Measurements from ENCODE around the gene GAD1.

The GAD1 gene

DNA sequence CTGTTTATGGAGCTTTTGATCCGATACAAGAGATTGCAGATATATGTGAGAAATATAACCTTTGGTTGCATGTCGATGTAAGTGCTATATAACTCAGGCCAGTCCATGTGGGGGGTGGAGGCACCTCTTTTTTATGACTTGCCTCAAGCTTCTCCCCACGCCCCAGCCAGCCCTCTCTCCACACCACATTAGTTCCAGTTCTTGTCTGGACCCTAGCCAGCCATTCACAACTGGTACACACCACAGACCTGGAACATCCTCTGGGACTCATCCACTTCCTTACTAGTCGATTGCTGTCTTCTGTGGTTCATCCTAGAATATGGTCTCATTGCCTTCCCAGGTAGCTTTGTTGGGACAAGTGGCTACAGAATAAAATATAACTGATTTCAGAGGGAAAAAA is 31.0 kb downstream of the GAD1 start:
- Histone ChIP-seq H3K9me3 (replicated peaks in 1 of 11) (peaks cover 0 to 6% (median 0%) of the 10 kb centered on the region in 11 experiments; a peak in 1 of 22 replicates), H3K9ac (no peak overlapping the region), H3K4me2 (no peak overlapping the region), H3K27me3 (peaks cover 0 to 21% (median 0%) of the 10 kb centered on the region in 11 experiments; a peak in 3 of 22 replicates), H3K36me3 (no peaks in the 10 kb centered on the region), H3K4me3 (no peak overlapping the region), H3K27ac (no peak overlapping the region), H4K20me1 (no peaks in the 10 kb centered on the region), H3K4me1 (peaks cover 10 to 22% (median 16%) of the 10 kb centered on the region in 10 experiments)
- no peak for TF ChIP-seq Cebpa-rat (IDR thresholded peaks at IDR 0.05)

DNA sequence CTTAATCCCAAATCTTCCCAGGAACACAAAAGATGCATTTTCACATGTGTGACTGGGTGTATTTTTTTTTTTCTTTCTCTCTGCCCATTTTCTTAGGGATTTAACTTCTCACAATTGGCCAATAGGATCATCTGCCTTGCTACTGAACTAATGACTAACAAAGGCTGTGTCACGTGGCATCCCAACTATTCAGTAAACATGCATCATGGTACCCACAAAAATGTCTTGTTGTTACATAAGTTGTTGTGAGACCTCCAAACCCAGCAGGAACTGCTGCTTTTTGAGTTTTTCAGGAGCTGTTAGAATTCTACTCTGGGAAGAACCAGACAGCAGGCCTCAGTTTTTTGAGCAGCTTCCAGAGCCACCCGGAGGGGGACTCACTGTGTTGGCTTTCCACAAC is 31.9 kb downstream of the GAD1 start:
- no peak for TF ChIP-seq Cebpa-rat (IDR thresholded peaks at IDR 0.05)
- Histone ChIP-seq H4K20me1 (no peaks in the 10 kb centered on the region), H3K36me3 (no peaks in the 10 kb centered on the region)

DNA sequence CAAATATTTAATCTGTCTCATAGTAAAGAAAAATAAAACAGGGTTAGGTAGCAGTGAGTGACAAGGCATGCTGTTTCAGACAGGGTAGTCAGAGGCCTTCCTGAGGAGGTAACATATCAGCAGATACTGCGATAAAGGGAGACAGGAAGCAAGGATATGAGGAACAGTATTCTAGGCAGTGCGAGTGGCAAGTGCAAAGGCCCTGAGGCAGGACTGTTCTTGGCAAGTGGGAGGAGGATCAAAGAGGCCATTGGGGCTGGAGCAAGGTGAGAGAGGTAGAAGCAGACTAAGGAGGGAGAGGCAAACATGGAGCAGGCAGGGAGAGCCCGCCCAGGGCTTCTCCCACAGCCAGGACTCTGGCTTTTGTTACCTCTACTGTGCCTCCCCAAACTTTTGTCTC is 33.6 kb downstream of the GAD1 start:
- H3K27me3 ChIP-seq: 0 out of 22 replicates have a peak, but pooled peaks cover 0 to 4% (median 0%) of the 10 kb centered on the region in 11 experiments
- no peak overlapping the region for H3K4me3 ChIP-seq
- no peak for TF ChIP-seq Cebpa-rat (IDR thresholded peaks at IDR 0.05)
- H4K20me1 ChIP-seq: no peaks in the 10 kb centered on the region
- no peaks in the 10 kb centered on the region for H3K4me1 ChIP-seq
- no peaks in the 10 kb centered on the region for H3K36me3 ChIP-seq
- no peak overlapping the region for H3K9ac ChIP-seq
- H3K27ac ChIP-seq: no peak overlapping the region
- no peak overlapping the region for H3K4me2 ChIP-seq
- H3K9me3 ChIP-seq (replicated peaks in 1 of 11): peaks cover 0 to 6% (median 0%) of the 10 kb centered on the region in 11 experiments; a peak in 1 of 22 replicates

More for the DNA sequence above, 31.9 kb downstream of the GAD1 start:
- H3K4me3 ChIP-seq: no peak overlapping the region
- H3K4me2 ChIP-seq: no peak overlapping the region
- H3K9me3 ChIP-seq (replicated peaks in 1 of 11): peaks cover 0 to 6% (median 0%) of the 10 kb centered on the region in 11 experiments; a peak in 1 of 22 replicates
- peaks cover 0 to 15% (median 0%) of the 10 kb centered on the region in 11 experiments; a peak in 2 of 22 replicates for H3K27me3 ChIP-seq
- H3K27ac ChIP-seq: no peak overlapping the region
- H3K9ac ChIP-seq: no peak overlapping the region
- peaks cover 8 to 14% (median 9%) of the 10 kb centered on the region in 10 experiments for H3K4me1 ChIP-seq

DNA sequence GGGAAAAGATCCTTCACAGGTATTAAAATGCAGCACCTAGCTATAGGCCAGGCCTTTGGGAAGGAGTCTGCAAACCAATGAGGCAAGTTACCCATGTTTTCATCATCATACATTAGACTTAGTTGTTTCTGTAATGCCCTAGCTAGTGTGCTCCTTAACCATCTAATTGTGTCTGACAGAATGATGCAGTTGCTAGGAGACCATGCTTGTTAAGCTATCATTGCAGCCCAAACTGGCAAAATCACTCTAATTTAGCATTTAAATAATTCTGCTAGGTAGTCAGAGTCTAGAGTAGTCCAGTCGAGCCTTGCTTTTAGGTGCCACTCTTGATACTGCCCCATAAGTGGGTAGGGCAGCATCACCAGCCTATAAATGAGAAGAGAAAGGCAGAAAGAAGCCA is 34.9 kb downstream of the GAD1 start:
- Histone ChIP-seq H3K4me1 (no peaks in the 10 kb centered on the region), H3K27ac (no peak overlapping the region), H3K4me2 (no peak overlapping the region), H3K36me3 (no peaks in the 10 kb centered on the region), H3K9me3 (replicated peaks in 1 of 11) (0 out of 22 replicates have a peak, but pooled peaks cover 0 to 6% (median 0%) of the 10 kb centered on the region in 11 experiments), H3K4me3 (no peak overlapping the region), H3K9ac (no peak overlapping the region), H3K27me3 (no peaks in the 10 kb centered on the region), H4K20me1 (no peaks in the 10 kb centered on the region)
- no peak for TF ChIP-seq Cebpa-rat (IDR thresholded peaks at IDR 0.05)

GRCh38 chr2:170856066-170856465 is 39.4 kb downstream of the GAD1 start:
- H3K4me1 ChIP-seq: no peaks in the 10 kb centered on the region
- no peaks in the 10 kb centered on the region for H3K9me3 ChIP-seq (replicated peaks in 1 of 11)
- H3K4me3 ChIP-seq: no peak overlapping the region
- no peak overlapping the region for H3K4me2 ChIP-seq
- H3K27ac ChIP-seq: no peak overlapping the region
- H3K27me3 ChIP-seq: no peaks in the 10 kb centered on the region
- no peak for TF ChIP-seq Cebpa-rat (IDR thresholded peaks at IDR 0.05)
- H3K9ac ChIP-seq: no peak overlapping the region
- H4K20me1 ChIP-seq: no peaks in the 10 kb centered on the region
- H3K36me3 ChIP-seq: no peaks in the 10 kb centered on the region

GRCh38 chr2:170862286-170862902 is 45.7 kb downstream of the GAD1 start:
- Histone ChIP-seq H3K4me1 (no peaks in the 10 kb centered on the region), H3K9ac (no peak overlapping the region), H3K4me3 (no peak overlapping the region), H3K9me3 (replicated peaks in 1 of 11) (peaks cover 0 to 9% (median 0%) of the 10 kb centered on the region in 11 experiments; a peak in 6 of 22 replicates), H4K20me1 (no peaks in the 10 kb centered on the region), H3K27me3 (no peaks in the 10 kb centered on the region), H3K27ac (no peak overlapping the region), H3K4me2 (no peak overlapping the region), H3K36me3 (no peaks in the 10 kb centered on the region)
- no peak for TF ChIP-seq Cebpa-rat (IDR thresholded peaks at IDR 0.05)

- Histone ChIP-seq H3K9ac (no peak overlapping the region), H3K36me3 (no peaks in the 10 kb centered on the region), H3K27ac (no peak overlapping the region), H3K4me2 (no peak overlapping the region), H3K9me3 (replicated peaks in 1 of 11) (peaks cover 0 to 9% (median 0%) of the 10 kb centered on the region in 11 experiments; a peak in 6 of 22 replicates), H3K4me1 (no peaks in the 10 kb centered on the region), H3K4me3 (no peak overlapping the region), H3K27me3 (no peaks in the 10 kb centered on the region), H4K20me1 (no peaks in the 10 kb centered on the region)
- no peak for TF ChIP-seq Cebpa-rat (IDR thresholded peaks at IDR 0.05)
These were observed 46.4 kb downstream of the GAD1 start for GRCh38 chr2:170863087-170863486.

- no peak for TF ChIP-seq Cebpa-rat (IDR thresholded peaks at IDR 0.05)
- Histone ChIP-seq H4K20me1 (no peaks in the 10 kb centered on the region), H3K36me3 (no peaks in the 10 kb centered on the region), H3K9ac (no peak overlapping the region), H3K4me1 (peaks cover 0 to 11% (median 6%) of the 10 kb centered on the region in 10 experiments; a peak in 6 of 20 replicates), H3K27me3 (no peaks in the 10 kb centered on the region), H3K9me3 (replicated peaks in 1 of 11) (no peaks in the 10 kb centered on the region), H3K27ac (no peak overlapping the region), H3K4me3 (no peak overlapping the region), H3K4me2 (no peak overlapping the region)
These were observed 52.3 kb downstream of the GAD1 start for GRCh38 chr2:170869036-170869435.

DNA sequence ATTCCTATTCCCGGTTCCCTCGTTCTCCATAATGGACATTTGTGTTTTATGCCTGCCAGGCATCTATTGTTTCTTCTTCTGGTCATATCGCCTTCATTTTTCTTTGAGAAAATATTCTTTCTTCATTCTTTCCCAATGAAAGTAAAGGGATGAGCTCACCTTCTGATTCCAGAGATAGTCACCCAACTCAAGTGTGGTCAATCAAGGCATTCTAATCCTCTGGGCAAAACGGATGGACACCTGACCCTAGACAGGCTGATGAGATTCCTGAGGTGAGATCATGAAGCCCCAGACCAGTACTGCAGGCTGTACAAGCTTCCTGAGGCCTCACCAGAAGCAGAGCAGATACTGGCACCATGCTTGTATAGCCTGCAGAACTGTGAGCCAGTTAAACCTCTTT is 52.8 kb downstream of the GAD1 start:
- Histone ChIP-seq H3K4me3 (no peak overlapping the region), H3K36me3 (no peaks in the 10 kb centered on the region), H3K9me3 (replicated peaks in 1 of 11) (no peaks in the 10 kb centered on the region), H3K27me3 (no peaks in the 10 kb centered on the region), H3K27ac (no peak overlapping the region), H3K4me1 (peaks cover 0 to 11% (median 6%) of the 10 kb centered on the region in 10 experiments; a peak in 6 of 20 replicates), H3K4me2 (no peak overlapping the region), H4K20me1 (no peaks in the 10 kb centered on the region), H3K9ac (no peak overlapping the region)
- no peak for TF ChIP-seq Cebpa-rat (IDR thresholded peaks at IDR 0.05)
